HepG2 (cell line): ENCODE measurements around the gene ECEL1. TPM values are rescaled to one million over a fixed set of nuclear protein-coding genes. Genes with fewer than 3 reads are reported as not detected.
A peak's percentile ranks its signal among the peaks of the same experiment; 100 is the strongest.

ENCODE experiments used
- ATAC-seq: fragments of 200-7000 bp; cut with Tn5 transposase; 3 replicates; pipeline ENCODE4 v1.9.1; 2020; ENCODE audit warnings: mild to moderate bottlenecking, moderate library complexity
- BruUV-seq: library from RNA; stranded (reverse); fragments of 400-500 nt; replicated peaks from 2 replicates; lab custom pipeline; 2021; lab: Mats Ljungman, UMichigan
- CTCF ChIA-PET: fragments of 300-600 bp; formaldehyde crosslinking; extraction: SDS; loops from one replicate; lab custom pipeline; 2021; ENCODE audit warnings: low total read pairs, inconsistent platforms, low intra/inter-chr PET ratio; lab: Yijun Ruan, JAX
- POLR2A ChIA-PET: fragments of 350-600 bp; sonication (Branson Sonifier 250); formaldehyde crosslinking; loops from one replicate; lab custom pipeline; 2020; ENCODE audit warnings: antibody characterized with exemption, inconsistent platforms; lab: Yijun Ruan, JAX
- DNase-seq: peaks from one replicate; pipeline ENCODE4 v3.0.0-alpha.2; 2015; ENCODE audit warnings: low spot score
- FAIRE-seq: peaks from 3 replicates; lab custom pipeline; 2011; peaks lifted over from hg19 to GRCh38; lab: Jason Lieb, UNC
- H2AFZ ChIP-seq: one replicate; pipeline ENCODE4 v1.6.1; 2011; ENCODE audit warnings: low read length, inconsistent platforms
- H3K27ac ChIP-seq: fragments of 300-600 bp; 3 replicates; pipeline ENCODE4 v1.8.0; 2011; ENCODE audit warnings: mixed run types, mild to moderate bottlenecking, mixed read lengths, low read length, inconsistent platforms; ENCODE audit not compliant: insufficient read depth; ENCODE audit errors: extremely low read length
- H3K27me3 ChIP-seq, 2 experiments: fragments of 200-600 bp in 1 of 2; 2 replicates in 1 of 2; 3 replicates in 1 of 2; pipeline versions ENCODE4 v1.6.0 to v1.8.0; 2011; ENCODE audit warnings: low read length in 2 of 2, mild to moderate bottlenecking in 2 of 2, moderate library complexity in 2 of 2, inconsistent platforms in 1 of 2; ENCODE audit not compliant: insufficient read depth in 2 of 2, control insufficient read depth in 1 of 2
- H3K36me3 ChIP-seq, 2 experiments: fragments of 200-600 bp in 1 of 2; replicated peaks in 1 of 2; 2 replicates in 1 of 2; 3 replicates in 1 of 2; pipeline versions ENCODE4 v1.5.1 to v1.8.0; 2011; ENCODE audit warnings: low read length in 2 of 2, inconsistent platforms in 1 of 2; ENCODE audit not compliant: insufficient read depth in 2 of 2, control insufficient read depth in 1 of 2
- H3K4me1 ChIP-seq: 2 replicates; pipeline ENCODE4 v1.5.1; 2012; ENCODE audit warnings: low read length, inconsistent platforms; ENCODE audit not compliant: insufficient read depth
- H3K4me2 ChIP-seq: 2 replicates; pipeline ENCODE4 v1.6.0; 2011; ENCODE audit warnings: low read depth, low read length, inconsistent platforms
- H3K4me3 ChIP-seq, 3 experiments: fragments of 200-600 bp in 1 of 3; sonication (generic), shearing (Covaris generic) in 1 of 3; replicated peaks in 1 of 3; 2 replicates each; pipeline ENCODE4 v1.5.1; 2011 to 2016; ENCODE audit warnings: low read length in 3 of 3, inconsistent platforms in 2 of 3, low read depth in 2 of 3, mild to moderate bottlenecking in 2 of 3, control low read depth in 1 of 3, mixed read lengths in 1 of 3; ENCODE audit not compliant: insufficient read depth in 1 of 3
- H3K79me2 ChIP-seq: one replicate; pipeline ENCODE4 v1.6.1; 2011; ENCODE audit warnings: low read length, inconsistent platforms; ENCODE audit not compliant: insufficient read depth
- H3K9ac ChIP-seq: 2 replicates; pipeline ENCODE4 v1.6.0; 2011; ENCODE audit warnings: mild to moderate bottlenecking, low read depth, low read length, inconsistent platforms; ENCODE audit not compliant: insufficient read depth
- H3K9me3 ChIP-seq: 2 replicates; pipeline ENCODE4 v1.5.1; 2012; ENCODE audit warnings: mild to moderate bottlenecking, low read length
- H4K20me1 ChIP-seq: 2 replicates; pipeline ENCODE4 v1.6.0; 2011; ENCODE audit warnings: inconsistent platforms, mild to moderate bottlenecking, low read length, moderate library complexity; ENCODE audit not compliant: insufficient read depth
- ARID4A ChIP-seq: sonication (generic); formaldehyde crosslinking; IDR thresholded peaks from 2 replicates; pipeline ENCODE4 v1.5.0; 2020; ENCODE audit warnings: mild to moderate bottlenecking, missing genetic modification reagents, borderline replicate concordance
- KDM1A ChIP-seq: IDR thresholded peaks from 2 replicates; pipeline ENCODE4 v1.6.1; 2016; ENCODE audit warnings: missing compliant biosample characterization
- ZNF629 ChIP-seq: sonication (generic); formaldehyde crosslinking; conservative IDR thresholded peaks from 2 replicates; pipeline ENCODE4 v1.5.0; 2020; ENCODE audit warnings: missing genetic modification reagents
- ZNF761 ChIP-seq: sonication (generic); formaldehyde crosslinking; conservative IDR thresholded peaks from 2 replicates; pipeline ENCODE4 v1.4.0; 2020; ENCODE audit warnings: mild to moderate bottlenecking, missing genetic modification reagents
- WGBS: methylation state at CpG from one replicate; pipeline ENCODE4 v1.1.6; 2017; ENCODE audit warnings: low lambda C conversion rate; 5-methylcytosine and 5-hydroxymethylcytosine counted together
- in situ Hi-C: cut with HindIII; loops from 2 replicates; pipeline ENCODE4 v1.10.0; 2017; ENCODE audit warnings: low pct_unique_long_range_greater_than_20kb; ENCODE audit not compliant: extremely low pct_ligation_motif_present
- intact Hi-C: fragments of 100-400 bp; cut with micrococcal nuclease; formaldehyde crosslinking; loops from one replicate; pipeline ENCODE4 v1.10.0; 2022; ENCODE audit not compliant: unreplicated experiment
- polyA plus RNA-seq, 8 experiments: library from polyadenylated mRNA; depleted of rRNA in 3 of 8; stranded (reverse) in 7 of 8; unstranded in 1 of 8; fragments of >200 nt; fragmentation: Illumina TruSeq in 4 of 8; extraction: Trizol in 4 of 8; gene quantifications; 2 replicates each; pipeline versions ENCODE4 v1.2.1 to v1.2.3, GENCODE V29; 2011 to 2016; ENCODE audit warnings: low read depth in 4 of 8, missing spikeins in 1 of 8, mixed read lengths in 1 of 8; ENCODE audit not compliant: insufficient read depth in 1 of 8
- total RNA-seq, 5 experiments: library from RNA; depleted of rRNA; stranded (reverse); fragments of >200 nt; fragmentation: Illumina TruSeq; extraction: Trizol; gene quantifications; 2 replicates each; pipeline ENCODE4 v1.2.3, GENCODE V29; 2016; ENCODE audit warnings: low read depth in 1 of 5

ECEL1 gene
- total and polyA plus RNA-seq, 2 of the 13 experiments (the other 11 are each of a cell fraction or from before 2014, with no cell fraction given), result not detected

GRCh38 chr2:232522623-232523401 is 35.2 kb upstream of the ECEL1 start:
- H3K4me3 ChIP-seq, result peak overlapping the region in 2 of 3 experiments; percentile 50 to 73; a peak in 1 of 6 replicates
- no peaks in the 10 kb centered on the region for H3K79me2 ChIP-seq
- H3K27me3 ChIP-seq, result peaks cover 30 to 85% of the 10 kb centered on the region in 2 experiments
- ChIA-PET POLR2A (interaction anchor here (1.0 kb wide), 1 partner anchor 28 kb away, joined by 4 read pairs; the partner anchor contains the start of genes EIF4E2 and TIGD1), CTCF (interaction anchor here (1.1 to 1.5 kb wide), 2 partner anchors 43 to 82 kb away, joined by 3 to 6 read pairs; no protein-coding TSS in a partner anchor)
- H3K4me2 ChIP-seq, result 0 out of 2 replicates have a peak overlapping the region, but pooled peaks have one; percentile 37
- no peaks in the 10 kb centered on the region for H3K36me3 ChIP-seq
- peaks cover 35% of the 10 kb centered on the region for H3K4me1 ChIP-seq
- H2AFZ ChIP-seq, result no peak overlapping the region
- 37% methylated on average over 38 of the region's 46 CpGs for WGBS
- no peaks in the 10 kb centered on the region for H3K9me3 ChIP-seq
- ATAC-seq (no peak), DNase-seq (no peak), FAIRE-seq (no peak)
- in situ Hi-C loops (no loop called here), intact Hi-C loops (loop anchor here (5.0 to 10.0 kb wide), 3 partner anchors 46 to 618 kb away; no protein-coding TSS in a partner anchor)
- no TSS peak for BruUV-seq
- no peak overlapping the region for H3K27ac ChIP-seq
- H3K9ac ChIP-seq, result no peak overlapping the region
- 0 out of 2 replicates have a peak, but pooled peaks have one; percentile 4 for TF ChIP-seq ZNF761 (CRISPR knock-in tag)
- TF ChIP-seq KDM1A (CRISPR knock-in tag), result no peak
- 0 out of 2 replicates have a peak, but pooled peaks have one; percentile 0 for TF ChIP-seq ARID4A (CRISPR knock-in tag)
- TF ChIP-seq ZNF629 (CRISPR knock-in tag), result peak; percentile 68; the same call in 1 of the 2 replicates
- no peaks in the 10 kb centered on the region for H4K20me1 ChIP-seq
